ENCODE data around the gene AGR2. TPM values are rescaled to one million over a fixed set of nuclear protein-coding genes. Genes with fewer than 3 reads are reported as not detected.
"Not testable (repeated sequence)": the region's sequence is repeated elsewhere in the genome, so short reads cannot be mapped to it uniquely, and the experiment has no call there.

Gene AGR2
- polyA plus RNA-seq (2012; rRNA removed): not detected in 2 replicates
- not detected in 2 replicates for polyA plus RNA-seq (2012; cell fraction: cytosol; rRNA removed)
- polyA plus RNA-seq (2012; cell fraction: nucleus; rRNA removed): not detected in 2 replicates

DNA sequence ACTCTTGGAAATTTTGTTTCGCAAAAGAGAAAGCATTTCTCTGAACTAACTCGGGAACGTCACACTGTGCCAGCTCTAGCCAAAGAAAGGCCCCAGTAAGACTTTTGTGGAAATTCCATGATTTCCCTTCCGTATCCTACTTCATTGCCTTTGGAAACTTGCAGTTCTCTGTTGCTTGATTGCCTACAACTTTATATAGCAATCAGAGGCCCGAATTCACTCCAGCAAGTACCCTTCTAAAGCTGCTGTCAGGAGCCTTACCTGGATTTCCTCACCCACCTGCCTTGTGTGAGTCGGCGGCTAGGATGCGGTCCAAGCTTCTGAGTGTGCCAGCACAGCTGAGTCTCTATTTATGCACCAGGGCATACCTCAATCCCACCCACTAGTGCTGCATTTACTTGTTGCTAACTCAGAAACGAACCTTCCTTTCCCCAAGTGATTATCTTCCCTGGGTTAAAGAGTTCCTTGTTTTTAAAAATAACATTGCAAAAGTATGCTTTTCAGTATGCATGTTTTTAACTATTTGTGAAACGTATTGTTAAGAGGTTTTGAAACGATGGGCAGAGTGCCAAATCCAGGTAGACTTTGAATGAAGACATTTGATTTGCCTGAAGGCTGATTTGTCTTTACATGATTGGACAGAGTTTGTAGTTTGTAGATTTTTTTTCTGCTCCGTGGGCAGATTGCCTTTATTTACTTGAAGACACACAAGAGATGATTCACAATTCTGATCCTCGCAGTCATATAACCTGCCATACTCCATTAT, at the start of gene AGR2:
TSS of gene AGR2 (minus strand) at position 326 of the 766 bp plus-strand sequence. CDS start 3,203 bp downstream, outside the sequence.
- no peaks in the 10 kb centered on the region for H3K79me2 ChIP-seq (ENCODE audit: insufficient read depth)
- H2AFZ ChIP-seq (ENCODE audit: low read depth): no peak within 1 kb of the TSS
- H3K9me3 ChIP-seq: no peaks in the 10 kb centered on the region
- H3K27me3 ChIP-seq (ENCODE audit: insufficient read depth): peaks cover 8% of the 10 kb centered on the region; the same call in 1 of the 2 replicates
- CTCF ChIA-PET: interaction anchor here (1.1 kb wide), 1 partner anchor 113 kb away, joined by 4 read pairs; no protein-coding TSS in a partner anchor
- no peaks in the 10 kb centered on the region for H4K20me1 ChIP-seq (ENCODE audit: insufficient read depth)
- H3K9me2 ChIP-seq: no peaks in the 10 kb centered on the region
- TF ChIP-seq CHD2 (IDR thresholded peaks at IDR 0.05; ENCODE audit: low read length, partially characterized antibody): no peak
- H3K27ac ChIP-seq (ENCODE audit: low read depth in 2 of 2, low read length in 1 of 2): no peak within 1 kb of the TSS
- no peaks in the 10 kb centered on the region for H3K4me1 ChIP-seq (ENCODE audit: control insufficient read depth in 1 of 2, insufficient read depth in 2 of 2, low read depth in 1 of 2, low read length in 1 of 2)
- no peak for DNase-seq
- H3K9ac ChIP-seq: no peak within 1 kb of the TSS
- POLR2A ChIA-PET: no interaction called here
- 50% methylated on average over 13 of the region's 13 CpGs for WGBS (ENCODE audit: low lambda C conversion rate)
- H3K4me2 ChIP-seq: no peak within 1 kb of the TSS
- no peaks in the 10 kb centered on the region for H3F3A ChIP-seq (replicated peaks; ENCODE audit: insufficient read depth)
- no peak within 1 kb of the TSS for H3K4me3 ChIP-seq (ENCODE audit: low read depth in 2 of 2, low read length in 1 of 2)
- no peaks in the 10 kb centered on the region for H3K36me3 ChIP-seq (replicated peaks in 1 of 2; ENCODE audit: control insufficient read depth in 1 of 2, insufficient read depth in 2 of 2, low read length in 1 of 2)

DNA sequence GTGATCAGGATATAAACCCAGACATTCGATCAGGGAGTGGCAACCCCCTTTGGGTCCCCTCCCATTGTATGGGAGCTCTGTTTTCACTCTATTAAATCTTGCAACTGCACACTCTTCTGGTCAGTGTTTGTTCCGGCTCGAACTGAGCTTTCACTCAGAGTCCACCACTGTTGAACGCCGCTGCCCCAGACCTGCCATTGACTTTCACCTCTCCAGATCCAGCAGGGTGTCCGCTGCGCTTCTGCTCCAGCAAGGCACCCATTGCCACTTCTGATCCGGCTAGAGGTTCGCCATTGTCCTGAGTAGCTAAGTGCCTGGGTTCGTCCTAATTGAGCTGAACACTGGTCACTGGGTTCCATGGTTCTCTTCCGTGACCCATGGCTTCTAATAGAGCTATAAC, 48.4 kb upstream of the AGR2 start:
- H3K36me3 ChIP-seq (replicated peaks in 1 of 2; ENCODE audit: control insufficient read depth in 1 of 2, insufficient read depth in 2 of 2, low read length in 1 of 2); H4K20me1 ChIP-seq (ENCODE audit: insufficient read depth); H3K4me3 ChIP-seq (ENCODE audit: low read depth in 2 of 2, low read length in 1 of 2); H3K4me1 ChIP-seq (ENCODE audit: control insufficient read depth in 1 of 2, insufficient read depth in 2 of 2, low read depth in 1 of 2, low read length in 1 of 2); H3K4me2 ChIP-seq; H3K27ac ChIP-seq (ENCODE audit: low read depth in 2 of 2, low read length in 1 of 2); H3K9me3 ChIP-seq; H3K9ac ChIP-seq; H2AFZ ChIP-seq (ENCODE audit: low read depth); H3F3A ChIP-seq (replicated peaks; ENCODE audit: insufficient read depth); H3K79me2 ChIP-seq (ENCODE audit: insufficient read depth); DNase-seq; H3K9me2 ChIP-seq; POLR2A ChIA-PET: not testable (repeated sequence)
- CTCF ChIA-PET: interaction anchor here (1.4 kb wide), 1 partner anchor 26 kb away, joined by 3 read pairs; no protein-coding TSS in a partner anchor
- 17% methylated on average over 11 of the region's 11 CpGs for WGBS (ENCODE audit: low lambda C conversion rate)
- peaks cover 37% of the 10 kb centered on the region; the same call in 1 of the 2 replicates for H3K27me3 ChIP-seq (ENCODE audit: insufficient read depth)

DNA sequence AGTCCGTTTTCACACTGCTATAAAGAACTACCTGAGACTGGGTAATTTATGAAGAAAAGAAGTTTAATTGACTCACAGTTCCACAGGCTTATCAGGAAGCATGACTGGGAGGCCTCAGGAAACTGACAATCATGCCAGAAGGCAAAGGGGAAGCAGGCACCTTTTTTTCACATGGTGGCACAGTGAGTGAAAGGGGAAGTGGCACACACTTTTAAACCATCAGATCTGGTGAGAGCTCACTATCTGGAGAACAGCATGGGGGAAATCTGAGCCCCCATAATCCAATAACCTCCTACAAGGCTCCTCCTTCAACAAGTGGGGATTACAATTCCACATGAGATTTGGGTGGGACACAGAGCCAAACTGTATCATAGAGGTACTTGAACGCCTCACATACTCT, 47.0 kb upstream of the AGR2 start:
- 14% methylated on average over 2 of the region's 2 CpGs for WGBS (ENCODE audit: low lambda C conversion rate)
- Histone ChIP-seq H3K9ac (no peak overlapping the region), H3K9me2 (no peaks in the 10 kb centered on the region), H3K27me3 (ENCODE audit: insufficient read depth) (peaks cover 39% of the 10 kb centered on the region; the same call in 1 of the 2 replicates), H3K4me1 (ENCODE audit: control insufficient read depth in 1 of 2, insufficient read depth in 2 of 2, low read depth in 1 of 2, low read length in 1 of 2) (peaks cover 0 to 4% of the 10 kb centered on the region in 2 experiments; a peak in 2 of 4 replicates), H4K20me1 (ENCODE audit: insufficient read depth) (no peaks in the 10 kb centered on the region), H3F3A (replicated peaks; ENCODE audit: insufficient read depth) (no peaks in the 10 kb centered on the region), H2AFZ (ENCODE audit: low read depth) (no peak overlapping the region), H3K4me3 (ENCODE audit: low read depth in 2 of 2, low read length in 1 of 2) (no peak overlapping the region), H3K27ac (ENCODE audit: low read depth in 2 of 2, low read length in 1 of 2) (no peak overlapping the region), H3K9me3 (no peaks in the 10 kb centered on the region), H3K4me2 (no peak overlapping the region), H3K36me3 (replicated peaks in 1 of 2; ENCODE audit: control insufficient read depth in 1 of 2, insufficient read depth in 2 of 2, low read length in 1 of 2) (no peaks in the 10 kb centered on the region), H3K79me2 (ENCODE audit: insufficient read depth) (no peaks in the 10 kb centered on the region)
- POLR2A ChIA-PET: no interaction called here
- DNase-seq: no peak
- CTCF ChIA-PET: no interaction called here
- TF ChIP-seq SMC3 (IDR thresholded peaks at IDR 0.05; ENCODE audit: low read depth, low read length): no peak
- no peak for TF ChIP-seq EZH2phosphoT487 (IDR thresholded peaks at IDR 0.05; ENCODE audit: borderline replicate concordance, low read depth)
- no peak for TF ChIP-seq GABPA (IDR thresholded peaks at IDR 0.05; ENCODE audit: low read depth)
- TF ChIP-seq REST (IDR thresholded peaks at IDR 0.05; ENCODE audit: low read depth, low read length): no peak
- no peak for TF ChIP-seq FOXM1 (IDR thresholded peaks at IDR 0.05; ENCODE audit: low read depth)
- TF ChIP-seq POLR2AphosphoS5 (IDR thresholded peaks at IDR 0.05; ENCODE audit: low read depth, low read length): no peak
- TF ChIP-seq IRF3 (IDR thresholded peaks at IDR 0.05; ENCODE audit: low read depth, low read length): no peak
- TF ChIP-seq NFIC (IDR thresholded peaks at IDR 0.05; ENCODE audit: borderline replicate concordance): no peak
- TF ChIP-seq TEAD4 (IDR thresholded peaks at IDR 0.05; ENCODE audit: borderline replicate concordance, insufficient read depth): no peak
- TF ChIP-seq TAF1 (IDR thresholded peaks at IDR 0.05; ENCODE audit: borderline replicate concordance, low read depth, low read length): no peak
- TF ChIP-seq, protein P1, sequence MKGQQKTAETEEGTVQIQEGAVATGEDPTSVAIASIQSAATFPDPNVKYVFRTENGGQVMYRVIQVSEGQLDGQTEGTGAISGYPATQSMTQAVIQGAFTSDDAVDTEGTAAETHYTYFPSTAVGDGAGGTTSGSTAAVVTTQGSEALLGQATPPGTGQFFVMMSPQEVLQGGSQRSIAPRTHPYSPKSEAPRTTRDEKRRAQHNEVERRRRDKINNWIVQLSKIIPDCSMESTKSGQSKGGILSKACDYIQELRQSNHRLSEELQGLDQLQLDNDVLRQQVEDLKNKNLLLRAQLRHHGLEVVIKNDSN (IDR thresholded peaks at IDR 0.05; ENCODE audit: borderline replicate concordance, low read depth): no peak
- TF ChIP-seq CHD2 (IDR thresholded peaks at IDR 0.05; ENCODE audit: low read length, partially characterized antibody): no peak
- TF ChIP-seq, protein P2, sequence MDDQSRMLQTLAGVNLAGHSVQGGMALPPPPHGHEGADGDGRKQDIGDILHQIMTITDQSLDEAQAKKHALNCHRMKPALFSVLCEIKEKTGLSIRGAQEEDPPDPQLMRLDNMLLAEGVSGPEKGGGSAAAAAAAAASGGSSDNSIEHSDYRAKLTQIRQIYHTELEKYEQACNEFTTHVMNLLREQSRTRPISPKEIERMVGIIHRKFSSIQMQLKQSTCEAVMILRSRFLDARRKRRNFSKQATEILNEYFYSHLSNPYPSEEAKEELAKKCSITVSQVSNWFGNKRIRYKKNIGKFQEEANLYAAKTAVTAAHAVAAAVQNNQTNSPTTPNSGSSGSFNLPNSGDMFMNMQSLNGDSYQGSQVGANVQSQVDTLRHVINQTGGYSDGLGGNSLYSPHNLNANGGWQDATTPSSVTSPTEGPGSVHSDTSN (IDR thresholded peaks at IDR 0.05): no peak
